ENCODE measurements around the gene CLSTN3.
"Not testable (repeated sequence)": the region's sequence is repeated elsewhere in the genome, so short reads cannot be mapped to it uniquely, and the experiment has no call there.

DNA sequence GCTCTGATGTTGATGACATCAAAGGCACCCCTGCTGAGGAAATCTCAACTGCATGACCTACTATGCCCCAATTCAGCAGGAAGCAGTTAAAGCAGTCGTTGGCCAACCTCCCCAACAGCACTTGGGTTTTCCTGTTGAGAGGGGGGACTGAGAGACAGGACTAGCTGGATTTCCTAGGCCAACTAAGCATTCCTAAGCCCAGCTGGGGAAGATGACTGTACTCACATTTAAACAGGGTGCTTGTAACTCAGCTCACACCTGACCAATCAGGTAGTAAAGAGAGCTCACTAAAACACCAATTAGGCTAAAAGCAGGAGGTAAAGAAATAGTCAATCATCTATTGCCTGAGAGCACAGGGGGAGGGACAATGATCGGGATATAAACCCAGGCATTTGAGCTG lies 55.9 kb downstream of the CLSTN3 start:
- not testable (repeated sequence) for TF ChIP-seq TCF12 (IDR thresholded peaks at IDR 0.05); REST (IDR thresholded peaks at IDR 0.05; ENCODE audit: low read depth, low read length); POLR2AphosphoS5 (IDR thresholded peaks at IDR 0.05; ENCODE audit: low read depth, low read length); CTCF (IDR thresholded peaks at IDR 0.05); EP300 (IDR thresholded peaks at IDR 0.05; ENCODE audit: borderline replicate concordance in 1 of 2, low read depth in 1 of 2, low read length in 1 of 2)

All from SK-N-SH (cell line).